ENCODE data around the gene TMEM11.

DNA sequence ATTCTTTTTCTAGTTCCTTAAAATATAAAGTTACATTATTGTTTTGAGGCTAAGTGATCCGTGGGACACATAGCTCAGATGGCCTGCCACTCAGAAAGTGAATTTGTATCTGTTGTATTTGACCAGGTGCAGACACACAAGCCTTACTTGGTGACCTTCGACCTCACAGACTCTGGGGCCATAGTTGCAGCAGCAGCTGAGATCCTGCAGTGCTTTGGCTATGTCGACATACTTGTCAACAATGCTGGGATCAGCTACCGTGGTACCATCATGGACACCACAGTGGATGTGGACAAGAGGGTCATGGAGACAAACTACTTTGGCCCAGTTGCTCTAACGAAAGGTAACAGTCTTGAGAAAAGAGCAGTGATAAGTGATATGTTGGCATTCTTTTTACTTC lies 30.5 kb downstream of the TMEM11 start:
- no peak for TF ChIP-seq EGR1 (IDR thresholded peaks at IDR 0.05; ENCODE audit: borderline replicate concordance, low read depth, low read length)
- TF ChIP-seq POLR2AphosphoS5 (IDR thresholded peaks at IDR 0.05; ENCODE audit: low read depth, low read length): no peak
- no peak for TF ChIP-seq NANOG (IDR thresholded peaks at IDR 0.05; ENCODE audit: insufficient read depth, low read depth, low read length, poor library complexity, severe bottlenecking)
- TF ChIP-seq GABPA (IDR thresholded peaks at IDR 0.05; ENCODE audit: borderline replicate concordance, insufficient read depth, low read length): no peak
- no peak for TF ChIP-seq FOSL1 (IDR thresholded peaks at IDR 0.05; ENCODE audit: insufficient read depth, low read depth, low read length)
- no peak for TF ChIP-seq POLR2A (IDR thresholded peaks at IDR 0.05; ENCODE audit: control extremely low read depth in 1 of 2, low read depth in 2 of 2, low read length in 2 of 2)
- no peak for TF ChIP-seq JUND (IDR thresholded peaks at IDR 0.05; ENCODE audit: low read length)
- TF ChIP-seq SIX5 (IDR thresholded peaks at IDR 0.05; ENCODE audit: low read depth, low read length): no peak
- TF ChIP-seq, protein P1, sequence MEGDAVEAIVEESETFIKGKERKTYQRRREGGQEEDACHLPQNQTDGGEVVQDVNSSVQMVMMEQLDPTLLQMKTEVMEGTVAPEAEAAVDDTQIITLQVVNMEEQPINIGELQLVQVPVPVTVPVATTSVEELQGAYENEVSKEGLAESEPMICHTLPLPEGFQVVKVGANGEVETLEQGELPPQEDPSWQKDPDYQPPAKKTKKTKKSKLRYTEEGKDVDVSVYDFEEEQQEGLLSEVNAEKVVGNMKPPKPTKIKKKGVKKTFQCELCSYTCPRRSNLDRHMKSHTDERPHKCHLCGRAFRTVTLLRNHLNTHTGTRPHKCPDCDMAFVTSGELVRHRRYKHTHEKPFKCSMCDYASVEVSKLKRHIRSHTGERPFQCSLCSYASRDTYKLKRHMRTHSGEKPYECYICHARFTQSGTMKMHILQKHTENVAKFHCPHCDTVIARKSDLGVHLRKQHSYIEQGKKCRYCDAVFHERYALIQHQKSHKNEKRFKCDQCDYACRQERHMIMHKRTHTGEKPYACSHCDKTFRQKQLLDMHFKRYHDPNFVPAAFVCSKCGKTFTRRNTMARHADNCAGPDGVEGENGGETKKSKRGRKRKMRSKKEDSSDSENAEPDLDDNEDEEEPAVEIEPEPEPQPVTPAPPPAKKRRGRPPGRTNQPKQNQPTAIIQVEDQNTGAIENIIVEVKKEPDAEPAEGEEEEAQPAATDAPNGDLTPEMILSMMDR (IDR thresholded peaks at IDR 0.05; ENCODE audit: control extremely low read depth in 1 of 3, insufficient read depth in 1 of 3, low read depth in 1 of 3, low read length in 3 of 3): no peak
- TF ChIP-seq, protein P2, sequence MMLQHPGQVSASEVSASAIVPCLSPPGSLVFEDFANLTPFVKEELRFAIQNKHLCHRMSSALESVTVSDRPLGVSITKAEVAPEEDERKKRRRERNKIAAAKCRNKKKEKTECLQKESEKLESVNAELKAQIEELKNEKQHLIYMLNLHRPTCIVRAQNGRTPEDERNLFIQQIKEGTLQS (IDR thresholded peaks at IDR 0.05; ENCODE audit: insufficient read depth, low read depth, low read length): no peak
- TF ChIP-seq TEAD4 (IDR thresholded peaks at IDR 0.05; ENCODE audit: low read depth, low read length): no peak

All from H1 (cell line).